NCI-H774 (cell line): ENCODE results near the gene THAP9.
"Not testable (repeated sequence)": the region's sequence is repeated elsewhere in the genome, so short reads cannot be mapped to it uniquely, and the experiment has no call there.

ENCODE experiments used
- DNase-seq: peaks from one replicate; lab custom pipeline; 2025; lab: John Stamatoyannopoulos, UW

The THAP9 gene

GRCh38 chr4:82892467-82892802 is 8.1 kb upstream of the THAP9 start:
- DNase-seq = no peak

GRCh38 chr4:82893942-82894341 is 6.6 kb upstream of the THAP9 start:
- DNase-seq = no peak

- no peak for DNase-seq
These were observed 3.8 kb upstream of the THAP9 start for GRCh38 chr4:82896755-82897154.

GRCh38 chr4:82898322-82899243 is 2.0 kb upstream of the THAP9 start:
- no peak for DNase-seq

- no peak for DNase-seq
These were observed 1.0 kb upstream of the THAP9 start for GRCh38 chr4:82899374-82900065.

- peak; percentile 12 for DNase-seq
These were observed 497 bp upstream of the THAP9 start for GRCh38 chr4:82900066-82900410.

- no peak for DNase-seq
These were observed 716 bp downstream of the THAP9 start for GRCh38 chr4:82901183-82901718.

- DNase-seq = no peak
These were observed 3.2 kb downstream of the THAP9 start for GRCh38 chr4:82903737-82904136.

GRCh38 chr4:82905205-82905604 is 4.7 kb downstream of the THAP9 start:
- DNase-seq = no peak

- no peak for DNase-seq
These were observed 5.9 kb downstream of the THAP9 start for GRCh38 chr4:82906469-82906868.

- no peak for DNase-seq
These were observed 8.8 kb downstream of the THAP9 start for GRCh38 chr4:82909326-82909725.

GRCh38 chr4:82913305-82913704 is 12.8 kb downstream of the THAP9 start:
- DNase-seq = no peak

GRCh38 chr4:82913968-82914367 is 13.4 kb downstream of the THAP9 start:
- DNase-seq = not testable (repeated sequence)

GRCh38 chr4:82918091-82918490 is 17.6 kb downstream of the THAP9 start:
- no peak for DNase-seq

GRCh38 chr4:82919386-82919785 is 18.9 kb downstream of the THAP9 start:
- no peak for DNase-seq

- no peak for DNase-seq
These were observed 21.3 kb downstream of the THAP9 start for GRCh38 chr4:82921795-82922194.

- no peak for DNase-seq
These were observed 30.6 kb downstream of the THAP9 start for GRCh38 chr4:82930848-82931755.

GRCh38 chr4:82934441-82934840 is 33.9 kb downstream of the THAP9 start:
- DNase-seq = no peak

- no peak for DNase-seq
These were observed 38.9 kb downstream of the THAP9 start for GRCh38 chr4:82939414-82939813.

- no peak for DNase-seq
These were observed 47.0 kb downstream of the THAP9 start for GRCh38 chr4:82947498-82947897.

GRCh38 chr4:82948647-82949204 is 48.2 kb downstream of the THAP9 start:
- no peak for DNase-seq

GRCh38 chr4:82951196-82951595 is 50.7 kb downstream of the THAP9 start:
- DNase-seq = no peak
